NCI-H1694 (cell line): Measurements from ENCODE around the gene CLOCK.

Source experiments
- DNase-seq: peaks from one replicate; lab custom pipeline; 2025; lab: John Stamatoyannopoulos, UW

The CLOCK gene

GRCh38 chr4:55381502-55381901 lies 165.2 kb downstream of the CLOCK start:
- no peak for DNase-seq

- no peak for DNase-seq
Measured at GRCh38 chr4:55380576-55380975, 166.1 kb downstream of the CLOCK start.

GRCh38 chr4:55378617-55379467 lies 167.9 kb downstream of the CLOCK start:
- no peak for DNase-seq
